Immature natural killer cell (primary cell): Measurements from ENCODE around the gene NFATC2IP. TPM values are rescaled to one million over a fixed set of nuclear protein-coding genes. Genes with fewer than 3 reads are reported as not detected.
A peak's percentile ranks its signal among the peaks of the same experiment; 100 is the strongest.
"Not testable (repeated sequence)": the region's sequence is repeated elsewhere in the genome, so short reads cannot be mapped to it uniquely, and the experiment has no call there.

Experiments
- DNase-seq, 3 donors: peaks; one replicate each; pipeline ENCODE4 v3.0.0; 2022; ENCODE audit warnings: mixed read lengths in 1 of 3
- H3K27ac Mint-ChIP-seq, 6 donors: one replicate each; pipeline ENCODE4 v1.8.0; 2020; ENCODE audit warnings: mixed read lengths in 6 of 6, mild to moderate bottlenecking in 5 of 6, inconsistent platforms in 4 of 6, moderate library complexity in 3 of 6
- H3K27me3 Mint-ChIP-seq, 3 donors: one replicate each; pipeline ENCODE4 v1.8.0; 2020 to 2021; ENCODE audit warnings: low read depth in 3 of 3, mild to moderate bottlenecking in 3 of 3, mixed read lengths in 3 of 3, moderate library complexity in 3 of 3, inconsistent platforms in 1 of 3
- H3K36me3 Mint-ChIP-seq, 3 donors: one replicate each; pipeline ENCODE4 v1.8.0; 2020; ENCODE audit warnings: mixed read lengths in 3 of 3, inconsistent platforms in 2 of 3, mild to moderate bottlenecking in 2 of 3
- H3K4me1 Mint-ChIP-seq, 2 donors: one replicate each; pipeline ENCODE4 v1.8.0; 2020; ENCODE audit warnings: inconsistent platforms in 2 of 2, mild to moderate bottlenecking in 2 of 2, mixed read lengths in 2 of 2, moderate library complexity in 1 of 2
- H3K4me3 Mint-ChIP-seq, 5 donors: one replicate each; pipeline ENCODE4 v1.8.0; 2020; ENCODE audit warnings: mild to moderate bottlenecking in 5 of 5, mixed read lengths in 5 of 5, inconsistent platforms in 3 of 5, moderate library complexity in 3 of 5
- H3K9me3 Mint-ChIP-seq, 6 donors: one replicate each; pipeline ENCODE4 v1.8.0; 2020; ENCODE audit warnings: mild to moderate bottlenecking in 6 of 6, mixed read lengths in 6 of 6, inconsistent platforms in 4 of 6, moderate library complexity in 3 of 6
- polyA plus RNA-seq, 3 donors: library from polyadenylated mRNA; unstranded; fragments of 300-500 nt; fragmentation: Illumina TruSeq; gene quantifications; one replicate each; pipeline ENCODE4 v1.2.3, GENCODE V29; 2021

NFATC2IP gene
- polyA plus RNA-seq, 3 donors from 2014 or later, result 22.2 to 37.3 (median 33.0) TPM

DNA sequence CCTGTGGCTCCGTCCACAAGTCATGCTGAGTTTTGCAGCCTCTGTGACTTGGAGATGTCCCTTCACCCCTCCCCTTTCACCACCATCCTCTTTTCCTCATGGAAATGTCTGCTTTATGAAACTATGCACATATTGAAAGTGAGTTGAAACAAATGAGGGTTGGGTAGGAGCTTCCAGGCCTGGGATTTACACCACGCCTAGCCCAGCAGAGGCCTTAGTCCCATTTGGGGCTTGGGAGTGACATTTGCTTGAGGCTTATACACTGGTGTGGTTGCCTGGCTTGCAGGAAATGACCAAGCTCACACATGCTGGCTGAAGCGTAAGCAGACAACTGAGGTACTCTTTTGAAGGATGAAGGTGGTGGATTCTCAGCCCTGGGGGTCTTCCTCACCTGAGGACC is 13.3 kb downstream of the NFATC2IP start:
- H3K4me1 Mint-ChIP-seq, result peaks cover 0 to 3% of the 10 kb centered on the region in 2 donors
- peaks cover 8 to 45% (median 17%) of the 10 kb centered on the region in 3 donors for H3K36me3 Mint-ChIP-seq
- peak overlapping the region in 1 of 6 donors; percentile 12 for H3K27ac Mint-ChIP-seq
- no peak for DNase-seq
- H3K4me3 Mint-ChIP-seq, result no peak overlapping the region
- no peaks in the 10 kb centered on the region for H3K9me3 Mint-ChIP-seq
- H3K27me3 Mint-ChIP-seq, result no peaks in the 10 kb centered on the region

DNA sequence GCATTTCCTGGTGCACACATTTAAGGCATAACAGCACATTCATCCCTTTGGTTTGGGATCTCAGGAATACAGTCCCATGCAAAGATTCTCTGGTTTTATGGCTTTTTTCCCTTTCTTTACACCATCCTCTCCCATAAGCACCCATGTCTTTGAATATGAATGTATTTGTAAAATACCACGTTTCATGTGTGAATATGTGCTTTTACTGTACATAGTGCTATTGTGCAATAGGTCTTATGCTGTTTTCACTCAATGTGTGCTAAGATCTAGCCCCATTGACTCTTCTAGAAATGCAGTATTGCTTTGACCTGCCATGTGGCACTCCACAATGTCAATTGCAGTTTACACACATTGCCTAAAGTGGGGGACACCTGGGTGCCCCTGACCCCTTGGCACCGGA is 13.8 kb downstream of the NFATC2IP start:
- Mint-ChIP-seq H3K27ac (peak overlapping the region in 1 of 6 donors; percentile 69), H3K4me3 (no peak overlapping the region), H3K4me1 (peaks cover 0 to 3% of the 10 kb centered on the region in 2 donors), H3K9me3 (no peaks in the 10 kb centered on the region), H3K36me3 (peaks cover 6 to 43% (median 15%) of the 10 kb centered on the region in 3 donors), H3K27me3 (no peaks in the 10 kb centered on the region)
- no peak for DNase-seq

DNA sequence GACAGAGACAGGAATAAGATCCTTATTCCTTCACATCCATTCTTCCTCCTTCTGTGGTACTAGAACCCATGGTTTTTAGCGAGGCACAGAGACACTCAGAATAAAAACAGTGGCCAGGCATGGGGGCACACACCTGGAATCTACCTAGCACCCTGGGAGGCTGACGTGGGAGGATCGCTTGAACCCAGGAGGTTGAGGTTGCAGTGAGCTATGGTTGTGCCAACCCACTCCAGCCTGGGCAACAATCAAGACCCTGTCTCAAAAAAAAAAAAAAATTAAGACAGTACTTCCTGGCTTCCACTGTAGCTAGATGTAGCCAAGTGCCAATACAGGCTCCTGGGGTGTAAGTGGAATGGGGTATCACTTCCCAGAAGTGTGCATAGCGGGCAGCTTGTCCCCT is 16.4 kb downstream of the NFATC2IP start:
- Mint-ChIP-seq H3K27me3 (no peaks in the 10 kb centered on the region), H3K36me3 (peaks cover 0 to 26% (median 4%) of the 10 kb centered on the region in 3 donors), H3K4me3 (no peak overlapping the region), H3K27ac (no peak overlapping the region), H3K4me1 (no peaks in the 10 kb centered on the region), H3K9me3 (no peaks in the 10 kb centered on the region)
- no peak for DNase-seq

DNA sequence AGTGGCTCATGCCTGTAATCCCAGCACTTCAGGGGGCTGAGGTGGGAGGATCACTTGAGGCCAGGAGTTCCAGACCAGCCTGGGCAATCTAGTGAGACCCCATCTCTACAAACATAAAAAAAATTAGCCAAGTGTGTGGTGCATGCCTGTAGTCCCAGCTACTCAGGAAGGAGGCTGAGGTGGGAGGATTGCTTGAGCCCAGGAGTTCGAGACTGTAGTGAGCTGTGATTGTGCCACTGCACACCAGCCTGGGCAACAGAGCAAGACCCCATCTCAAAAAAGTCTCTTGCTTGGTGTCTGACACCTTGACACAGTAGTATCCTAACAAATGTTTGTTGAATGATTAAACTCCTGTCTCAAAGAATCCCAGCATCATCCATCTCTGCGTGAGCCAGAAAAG is 19.0 kb downstream of the NFATC2IP start:
- H3K9me3 Mint-ChIP-seq, H3K36me3 Mint-ChIP-seq, DNase-seq, H3K27me3 Mint-ChIP-seq, H3K4me3 Mint-ChIP-seq: not testable (repeated sequence)
- Mint-ChIP-seq H3K4me1 (peaks cover 9 to 11% of the 10 kb centered on the region in 2 donors), H3K27ac (peak overlapping the region in 1 of 6 donors; percentile 78)

DNA sequence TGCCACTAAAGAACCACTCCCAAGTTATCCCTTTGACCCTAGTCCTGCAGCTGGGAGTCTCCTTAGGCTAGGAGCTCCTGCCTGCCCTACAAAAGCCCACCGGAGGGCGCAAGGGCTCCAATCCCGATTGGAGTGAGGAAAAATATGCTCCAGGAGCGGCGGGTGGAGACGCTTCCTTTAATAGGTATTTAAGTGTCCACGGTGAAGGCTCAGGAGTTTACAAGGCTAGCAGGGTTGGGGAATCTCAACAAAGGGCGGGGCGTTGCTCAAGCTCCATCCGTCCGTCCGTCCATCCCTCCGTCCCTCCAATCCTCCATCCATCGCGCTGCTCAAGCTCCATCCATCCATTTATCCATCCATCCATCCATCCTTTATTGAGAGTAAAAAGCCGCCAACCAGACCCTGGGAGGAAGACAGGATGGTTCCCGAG is 23.3 kb downstream of the NFATC2IP start:
- no peak for DNase-seq
- Mint-ChIP-seq H3K4me1 (peaks cover 30 to 37% of the 10 kb centered on the region in 2 donors), H3K36me3 (peaks cover 4 to 8% (median 5%) of the 10 kb centered on the region in 3 donors), H3K27me3 (peaks cover 6 to 15% (median 11%) of the 10 kb centered on the region in 3 donors), H3K27ac (peak overlapping the region; percentile 88 to 98 (median 96)), H3K9me3 (no peaks in the 10 kb centered on the region), H3K4me3 (peak overlapping the region; percentile 93 to 99 (median 97))

DNA sequence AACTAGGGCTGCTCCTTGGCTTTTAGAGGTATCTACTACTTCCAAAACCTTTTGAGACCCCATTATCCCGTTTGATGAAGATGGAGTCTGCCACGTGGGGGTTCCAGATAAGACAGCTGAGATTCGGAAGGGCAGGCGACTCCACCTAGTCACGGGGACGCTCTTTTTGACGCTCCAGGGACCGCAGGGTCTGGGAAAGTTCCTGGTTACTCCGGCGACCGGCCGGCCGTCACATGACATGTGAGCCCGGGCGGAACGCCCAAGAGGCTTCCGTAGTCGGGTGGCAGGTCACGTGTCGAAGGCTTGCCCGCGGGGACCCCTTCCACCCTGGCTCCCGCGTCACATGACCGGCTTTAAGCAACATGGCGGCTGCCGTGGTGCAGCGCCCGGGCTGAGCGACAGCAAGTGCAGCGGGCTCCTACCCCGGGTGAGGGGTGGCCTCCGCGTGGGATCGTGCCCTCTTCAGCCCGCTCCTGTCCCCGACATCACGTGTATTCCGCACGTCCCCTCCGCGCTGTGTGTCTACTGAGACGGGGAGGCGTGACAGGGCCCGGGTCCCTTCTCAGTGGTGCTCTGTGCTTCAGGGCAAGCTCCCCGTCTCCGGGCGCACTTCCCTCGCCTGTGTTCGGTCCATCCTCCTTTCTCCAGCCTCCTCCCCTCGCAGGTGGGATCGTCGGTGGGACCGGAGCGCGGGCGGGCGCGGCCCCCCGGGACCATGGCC is 23.9 kb downstream of the NFATC2IP start, which contains the start of gene SPNS1:
Gene SPNS1, plus strand, starts transcription at position 342 of the 721 bp plus-strand sequence. Its CDS starts 374 bp downstream, at position 716.
- H3K27me3 Mint-ChIP-seq, result peaks cover 6 to 15% (median 11%) of the 10 kb centered on the region in 3 donors
- H3K4me1 Mint-ChIP-seq, result peaks cover 30 to 37% of the 10 kb centered on the region in 2 donors
- peak within 1 kb of the TSS; percentile 93 to 99 (median 97) for H3K4me3 Mint-ChIP-seq
- peak within 1 kb of the TSS; percentile 88 to 98 (median 96) for H3K27ac Mint-ChIP-seq
- H3K36me3 Mint-ChIP-seq, result peaks cover 4 to 8% (median 5%) of the 10 kb centered on the region in 3 donors
- no peaks in the 10 kb centered on the region for H3K9me3 Mint-ChIP-seq
- DNase-seq, result peak; percentile 91 to 94 (median 92)

DNA sequence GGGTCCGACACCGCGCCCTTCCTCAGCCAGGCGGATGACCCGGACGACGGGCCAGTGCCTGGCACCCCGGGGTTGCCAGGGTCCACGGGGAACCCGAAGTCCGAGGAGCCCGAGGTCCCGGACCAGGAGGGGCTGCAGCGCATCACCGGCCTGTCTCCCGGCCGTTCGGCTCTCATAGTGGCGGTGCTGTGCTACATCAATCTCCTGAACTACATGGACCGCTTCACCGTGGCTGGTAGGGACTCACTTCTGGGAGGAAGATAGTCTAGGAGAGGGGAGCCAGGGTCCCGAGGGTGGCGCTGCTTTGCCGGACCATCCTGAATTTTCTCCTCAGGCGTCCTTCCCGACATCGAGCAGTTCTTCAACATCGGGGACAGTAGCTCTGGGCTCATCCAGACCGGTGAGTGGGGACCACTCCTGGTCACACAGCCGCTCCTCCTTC is 24.4 kb downstream of the NFATC2IP start:
- H3K9me3 Mint-ChIP-seq, result no peaks in the 10 kb centered on the region
- H3K27ac Mint-ChIP-seq, result peak overlapping the region in 5 of 6 donors; percentile 76 to 96 (median 81)
- peaks cover 4 to 8% (median 5%) of the 10 kb centered on the region in 3 donors for H3K36me3 Mint-ChIP-seq
- no peak for DNase-seq
- peaks cover 30 to 37% of the 10 kb centered on the region in 2 donors for H3K4me1 Mint-ChIP-seq
- H3K27me3 Mint-ChIP-seq, result peaks cover 6 to 15% (median 11%) of the 10 kb centered on the region in 3 donors
- H3K4me3 Mint-ChIP-seq, result peak overlapping the region; percentile 93 to 99 (median 97)

DNA sequence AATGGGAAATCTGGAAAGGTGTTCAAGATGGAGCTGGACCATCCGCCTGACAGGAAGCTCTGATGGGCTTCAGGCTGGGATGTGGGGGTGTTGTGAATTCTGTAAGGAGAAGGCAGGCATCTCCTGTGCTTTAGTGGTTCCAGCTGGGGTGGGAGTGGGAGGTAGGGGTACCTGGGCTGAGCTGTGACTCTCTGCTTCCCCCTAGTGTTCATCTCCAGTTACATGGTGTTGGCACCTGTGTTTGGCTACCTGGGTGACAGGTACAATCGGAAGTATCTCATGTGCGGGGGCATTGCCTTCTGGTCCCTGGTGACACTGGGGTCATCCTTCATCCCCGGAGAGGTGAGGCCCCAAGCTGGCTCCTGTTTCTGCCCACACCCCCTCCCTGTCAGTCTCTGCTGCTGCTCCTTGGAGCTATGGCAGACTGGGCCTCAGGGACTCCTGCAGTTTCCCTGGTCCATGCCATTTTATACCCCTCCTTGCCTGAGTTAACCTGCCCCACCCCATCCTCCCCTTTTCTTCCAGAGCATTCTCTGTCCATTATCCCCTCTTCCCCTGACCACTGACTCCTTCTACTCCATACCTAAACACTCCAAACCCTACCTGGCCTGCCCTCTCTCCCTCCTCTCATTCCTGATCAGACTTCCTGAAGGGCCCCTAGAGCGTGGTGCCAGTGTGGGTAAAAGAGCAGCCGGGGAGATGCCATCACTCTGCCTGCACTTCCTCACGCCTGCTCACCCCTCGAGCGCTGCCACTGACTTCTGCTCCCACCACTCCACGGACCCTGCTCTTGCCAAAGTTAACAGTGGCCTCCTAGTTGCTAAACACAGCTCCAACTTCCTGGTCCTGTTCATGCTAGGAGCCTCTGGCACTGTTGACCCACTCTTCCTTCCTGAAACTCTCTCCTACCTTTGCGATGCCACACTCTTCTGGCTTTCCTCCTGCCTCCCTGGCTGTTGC is 27.2 kb downstream of the NFATC2IP start:
- H3K27ac Mint-ChIP-seq, result peak overlapping the region in 4 of 6 donors; percentile 17 to 50 (median 38)
- peaks cover 8 to 22% (median 10%) of the 10 kb centered on the region in 3 donors for H3K36me3 Mint-ChIP-seq
- H3K4me1 Mint-ChIP-seq, result peaks cover 36 to 38% of the 10 kb centered on the region in 2 donors
- DNase-seq, result no peak
- H3K27me3 Mint-ChIP-seq, result peaks cover 6 to 15% (median 11%) of the 10 kb centered on the region in 3 donors
- H3K9me3 Mint-ChIP-seq, result no peaks in the 10 kb centered on the region
- peak overlapping the region in 3 of 5 donors; percentile 5 to 42 (median 30) for H3K4me3 Mint-ChIP-seq

DNA sequence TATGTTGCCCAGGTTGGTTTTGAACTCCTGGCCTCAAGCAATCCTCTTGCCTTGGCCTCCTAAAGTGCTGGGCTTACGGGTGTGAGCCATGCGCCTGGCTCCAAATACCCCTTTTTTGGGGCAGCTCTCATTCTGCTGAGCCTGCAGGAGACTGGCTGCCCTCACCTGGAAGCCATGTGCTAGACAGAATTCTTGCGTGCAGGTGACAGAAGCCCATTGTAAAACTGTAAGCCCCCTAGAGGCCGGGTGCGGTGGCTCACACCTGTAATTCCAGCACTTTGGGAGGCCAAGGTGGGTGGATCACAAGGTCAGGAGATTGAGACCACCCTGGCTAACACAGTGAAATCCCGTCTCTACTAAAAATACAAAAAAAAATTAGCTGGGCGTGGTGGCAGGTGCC is 29.6 kb downstream of the NFATC2IP start:
- not testable (repeated sequence) for H3K27ac Mint-ChIP-seq, H3K27me3 Mint-ChIP-seq, DNase-seq, H3K4me3 Mint-ChIP-seq, H3K9me3 Mint-ChIP-seq
- H3K36me3 Mint-ChIP-seq, result peaks cover 8 to 34% (median 21%) of the 10 kb centered on the region in 3 donors
- H3K4me1 Mint-ChIP-seq, result peaks cover 40 to 42% of the 10 kb centered on the region in 2 donors

DNA sequence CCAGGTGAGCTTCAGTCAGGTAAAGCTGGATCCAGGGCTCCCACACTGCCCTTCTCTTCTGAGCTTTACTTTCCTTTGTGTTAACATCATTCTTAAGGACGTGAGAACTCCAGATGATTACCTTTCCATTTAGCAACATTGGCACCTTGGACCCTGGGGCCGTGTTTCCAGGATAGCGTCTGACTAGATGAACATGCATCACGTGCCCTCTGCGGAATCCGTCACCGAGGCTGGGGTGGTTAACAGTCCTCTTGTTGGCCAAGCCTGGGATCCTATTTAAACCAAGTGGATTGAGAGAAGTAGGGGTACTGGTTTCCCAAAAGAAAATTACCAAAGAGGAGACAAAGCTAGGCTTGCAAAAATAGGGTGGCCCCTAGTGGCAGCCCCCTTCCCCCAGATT is 30.2 kb downstream of the NFATC2IP start:
- peak overlapping the region in 1 of 6 donors; percentile 1 for H3K27ac Mint-ChIP-seq
- H3K27me3 Mint-ChIP-seq, result peaks cover under 1 to 13% (median 2%) of the 10 kb centered on the region in 3 donors
- H3K4me3 Mint-ChIP-seq, result no peak overlapping the region
- no peaks in the 10 kb centered on the region for H3K9me3 Mint-ChIP-seq
- DNase-seq, result no peak
- H3K4me1 Mint-ChIP-seq, result peaks cover 38 to 40% of the 10 kb centered on the region in 2 donors
- peaks cover 8 to 34% (median 21%) of the 10 kb centered on the region in 3 donors for H3K36me3 Mint-ChIP-seq

DNA sequence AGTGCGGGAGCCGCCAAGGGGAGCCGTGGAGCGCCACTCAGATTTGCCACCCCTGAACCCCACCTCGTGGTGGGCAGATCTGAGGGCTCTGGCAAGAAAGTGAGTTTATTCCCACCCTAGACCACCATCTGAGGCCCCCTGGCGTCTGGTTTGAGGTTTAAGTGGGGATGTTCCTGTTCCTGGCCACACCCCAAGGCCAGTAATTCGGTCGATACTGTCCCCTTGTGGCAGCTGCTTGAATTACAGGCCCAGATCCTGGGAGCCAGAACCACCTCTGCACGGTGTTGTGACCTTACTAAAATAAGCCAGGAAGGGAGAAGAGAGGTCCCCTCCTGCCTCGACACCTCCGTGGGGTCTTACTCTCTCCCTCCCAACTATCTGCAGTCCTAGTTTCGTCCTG is 30.8 kb downstream of the NFATC2IP start:
- Mint-ChIP-seq H3K27ac (peak overlapping the region in 3 of 6 donors; percentile 40 to 64 (median 62)), H3K36me3 (peaks cover 8 to 34% (median 21%) of the 10 kb centered on the region in 3 donors), H3K9me3 (no peaks in the 10 kb centered on the region), H3K4me3 (no peak overlapping the region), H3K4me1 (peaks cover 38 to 40% of the 10 kb centered on the region in 2 donors), H3K27me3 (peaks cover 0 to 13% (median 2%) of the 10 kb centered on the region in 3 donors)
- peak in 1 of 3 donors; percentile 17 for DNase-seq

DNA sequence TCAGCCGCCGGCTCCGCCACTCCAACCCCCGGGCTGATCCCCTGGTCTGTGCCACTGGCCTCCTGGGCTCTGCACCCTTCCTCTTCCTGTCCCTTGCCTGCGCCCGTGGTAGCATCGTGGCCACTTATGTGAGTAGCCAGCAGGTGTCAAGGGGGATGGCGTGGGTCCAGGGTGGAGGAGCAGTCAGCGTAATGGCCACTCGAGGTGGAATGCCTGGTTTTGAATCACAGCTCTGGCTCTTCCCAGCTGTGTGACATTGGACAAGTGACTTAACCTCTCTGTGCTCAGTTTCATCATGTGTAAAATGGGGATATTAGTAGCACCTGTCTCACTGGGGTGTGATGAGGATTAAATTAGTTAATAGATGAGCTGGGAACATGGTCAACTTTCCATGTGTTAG is 31.7 kb downstream of the NFATC2IP start:
- Mint-ChIP-seq H3K27me3 (peaks cover 2 to 13% (median 3%) of the 10 kb centered on the region in 3 donors), H3K36me3 (peaks cover 13 to 38% (median 26%) of the 10 kb centered on the region in 3 donors), H3K4me3 (peak overlapping the region in 1 of 5 donors; percentile 4), H3K9me3 (no peaks in the 10 kb centered on the region), H3K27ac (peak overlapping the region in 5 of 6 donors; percentile 34 to 96 (median 94)), H3K4me1 (peaks cover 44 to 47% of the 10 kb centered on the region in 2 donors)
- DNase-seq, result no peak

DNA sequence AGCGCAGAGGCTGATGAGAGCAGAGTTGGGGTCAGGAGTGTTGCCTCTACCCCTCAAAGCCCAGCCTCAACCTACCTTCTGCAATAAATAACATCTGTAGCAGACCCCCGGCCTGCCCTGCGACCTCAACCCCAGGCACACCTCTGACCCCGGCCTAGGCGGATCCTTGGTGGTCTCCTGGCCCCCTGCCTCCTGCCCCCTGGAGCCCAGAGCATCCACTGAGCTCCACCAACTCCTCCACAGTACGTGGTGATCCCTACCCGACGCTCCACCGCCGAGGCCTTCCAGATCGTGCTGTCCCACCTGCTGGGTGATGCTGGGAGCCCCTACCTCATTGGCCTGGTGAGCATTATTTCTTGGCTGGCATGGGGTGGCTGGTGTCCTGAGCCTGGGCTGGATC is 32.2 kb downstream of the NFATC2IP start:
- Mint-ChIP-seq H3K4me1 (peaks cover 46 to 49% of the 10 kb centered on the region in 2 donors), H3K27ac (peak overlapping the region; percentile 86 to 96 (median 94)), H3K36me3 (peaks cover 16 to 39% (median 29%) of the 10 kb centered on the region in 3 donors), H3K9me3 (no peaks in the 10 kb centered on the region), H3K27me3 (peaks cover 3 to 13% (median 5%) of the 10 kb centered on the region in 3 donors), H3K4me3 (peak overlapping the region in 1 of 5 donors; percentile 93)
- DNase-seq, result no peak
